Measurements from ENCODE around the gene MBD3L2B. TPM values are rescaled to one million over a fixed set of nuclear protein-coding genes. Genes with fewer than 3 reads are reported as not detected.

The MBD3L2B gene
- total RNA-seq, 1 experiment from 2014 or later, result not detected

GRCh38 chr19:6976197-6976596 lies 45.0 kb downstream of the MBD3L2B start:
- in situ Hi-C loops (cut with HindIII; ENCODE audit: low pct_unique_long_range_greater_than_20kb, low sequenced_read_pairs), result no loop called here
- DNase-seq (ENCODE audit: low read depth), result no peak

- no peak for DNase-seq (ENCODE audit: low read depth)
- in situ Hi-C loops (cut with HindIII; ENCODE audit: low pct_unique_long_range_greater_than_20kb, low sequenced_read_pairs), result no loop called here
Measured at GRCh38 chr19:6971366-6971765, 49.9 kb downstream of the MBD3L2B start.

- in situ Hi-C loops (cut with HindIII; ENCODE audit: low pct_unique_long_range_greater_than_20kb, low sequenced_read_pairs), result no loop called here
- peak; percentile 1 for DNase-seq (ENCODE audit: low read depth)
Measured at GRCh38 chr19:6970443-6970842, 50.8 kb downstream of the MBD3L2B start.

- in situ Hi-C loops (cut with HindIII; ENCODE audit: low pct_unique_long_range_greater_than_20kb, low sequenced_read_pairs), result no loop called here
- no peak for DNase-seq (ENCODE audit: low read depth)
Measured at GRCh38 chr19:6970021-6970420, 51.2 kb downstream of the MBD3L2B start.

GRCh38 chr19:6969490-6969889 lies 51.7 kb downstream of the MBD3L2B start:
- in situ Hi-C loops (cut with HindIII; ENCODE audit: low pct_unique_long_range_greater_than_20kb, low sequenced_read_pairs), result no loop called here
- no peak for DNase-seq (ENCODE audit: low read depth)

Other genes starting within 250 kb of the MBD3L2B start
- gene VAV1, start 248.7 kb downstream of the MBD3L2B start, total RNA-seq (2014; rRNA removed; shearing (Covaris generic); ENCODE audit: low replicate concordance), result 5.3 and 6.8 TPM in 2 replicates
- gene ADGRE1, start 133.9 kb downstream of the MBD3L2B start, total RNA-seq (2014; rRNA removed; shearing (Covaris generic); ENCODE audit: low replicate concordance), result 11.4 and 15.0 TPM in 2 replicates
- not detected in 2 replicates for gene MBD3L5, start 9.1 kb upstream of the MBD3L2B start, total RNA-seq (2014; rRNA removed; shearing (Covaris generic); ENCODE audit: low replicate concordance)
- gene MBD3L4, start 18.7 kb upstream of the MBD3L2B start, total RNA-seq (2014; rRNA removed; shearing (Covaris generic); ENCODE audit: low replicate concordance), result not detected in 2 replicates
- not detected in 2 replicates for gene MBD3L2, start 27.9 kb upstream of the MBD3L2B start, total RNA-seq (2014; rRNA removed; shearing (Covaris generic); ENCODE audit: low replicate concordance)
- gene MBD3L3, start 37.2 kb upstream of the MBD3L2B start, total RNA-seq (2014; rRNA removed; shearing (Covaris generic); ENCODE audit: low replicate concordance), result not detected in 2 replicates
- 1.6 and 3.1 TPM in 2 replicates for gene ZNF557, start 48.3 kb upstream of the MBD3L2B start, total RNA-seq (2014; rRNA removed; shearing (Covaris generic); ENCODE audit: low replicate concordance)

Data from Caki2 (cell line).